HEK293T (cell line): ENCODE measurements around the gene REXO2.

Experiments used
- CTCF ChIA-PET: fragments of 350-600 bp; formaldehyde crosslinking; extraction: SDS; loops from one replicate; lab custom pipeline; 2021; ENCODE audit warnings: antibody characterized with exemption, inconsistent platforms; lab: Yijun Ruan, JAX
- POLR2A ChIA-PET: fragments of 350-600 bp; formaldehyde crosslinking; extraction: SDS; loops from one replicate; lab custom pipeline; 2020; ENCODE audit warnings: antibody characterized with exemption, inconsistent platforms; lab: Yijun Ruan, JAX
- DNase-seq: peaks from one replicate; pipeline ENCODE4 v3.0.0; 2012; ENCODE audit warnings: mixed read lengths; ENCODE audit errors: extremely low spot score
- ARNT ChIP-seq: fragments of 450-650 bp; IDR thresholded peaks from 2 replicates; pipeline ENCODE4 v1.6.1; 2017; ENCODE audit warnings: mild to moderate bottlenecking
- BHLHE40 ChIP-seq: fragments of 450-650 bp; IDR thresholded peaks from 2 replicates; pipeline ENCODE4 v1.6.1; 2016; ENCODE audit warnings: mild to moderate bottlenecking, moderate library complexity, borderline replicate concordance
- CTBP1 ChIP-seq: fragments of 450-650 bp; IDR thresholded peaks from 2 replicates; pipeline ENCODE4 v1.6.1; 2016; ENCODE audit warnings: borderline replicate concordance
- ELF4 ChIP-seq: fragments of 450-650 bp; IDR thresholded peaks from 2 replicates; pipeline ENCODE4 v1.6.1; 2017; ENCODE audit warnings: antibody characterized with exemption
- FOXA1 ChIP-seq: fragments of 450-650 bp; IDR thresholded peaks from 2 replicates; pipeline ENCODE4 v1.6.1; 2016; ENCODE audit warnings: mild to moderate bottlenecking
- FOXK2 ChIP-seq: fragments of 450-650 bp; IDR thresholded peaks from 2 replicates; pipeline ENCODE4 v1.6.1; 2016; ENCODE audit warnings: mild to moderate bottlenecking
- FOXM1 ChIP-seq: fragments of 450-650 bp; IDR thresholded peaks from 2 replicates; pipeline ENCODE4 v1.6.1; 2017; ENCODE audit warnings: mild to moderate bottlenecking, borderline replicate concordance
- HDGF ChIP-seq: fragments of 450-650 bp; IDR thresholded peaks from 2 replicates; pipeline ENCODE4 v1.6.1; 2017; ENCODE audit warnings: antibody characterized with exemption, borderline replicate concordance
- L3MBTL2 ChIP-seq: fragments of 450-650 bp; conservative IDR thresholded peaks from 2 replicates; pipeline ENCODE4 v1.6.1; 2016; ENCODE audit warnings: mild to moderate bottlenecking
- LEF1 ChIP-seq: fragments of 450-650 bp; IDR thresholded peaks from 2 replicates; pipeline ENCODE4 v1.6.1; 2017; ENCODE audit warnings: mild to moderate bottlenecking, borderline replicate concordance
- NFRKB ChIP-seq: fragments of 450-650 bp; IDR thresholded peaks from 2 replicates; pipeline ENCODE4 v1.6.1; 2016; ENCODE audit warnings: mild to moderate bottlenecking, moderate library complexity
- PKNOX1 ChIP-seq: fragments of 450-650 bp; IDR thresholded peaks from 2 replicates; pipeline ENCODE4 v1.6.1; 2016
- SP1 ChIP-seq: fragments of 450-650 bp; IDR thresholded peaks from 2 replicates; pipeline ENCODE4 v1.6.1; 2017
- SUZ12 ChIP-seq: fragments of 450-650 bp; IDR thresholded peaks from 2 replicates; pipeline ENCODE4 v1.6.1; 2016; ENCODE audit warnings: mild to moderate bottlenecking
- TARDBP ChIP-seq: fragments of 450-650 bp; IDR thresholded peaks from 2 replicates; pipeline ENCODE4 v1.6.1; 2016
- ZNF384 ChIP-seq: fragments of 450-650 bp; IDR thresholded peaks from 2 replicates; pipeline ENCODE4 v1.6.1; 2016

The REXO2 gene

GRCh38 chr11:114416441-114416961 is 22.8 kb upstream of the REXO2 start:
- TF ChIP-seq NFRKB, result no peak
- TF ChIP-seq ZNF384, result no peak
- TF ChIP-seq PKNOX1, result no peak
- no peak for TF ChIP-seq HDGF
- no peak for TF ChIP-seq SP1
- TF ChIP-seq ELF4, result no peak
- no peak for TF ChIP-seq CTBP1
- ChIA-PET POLR2A (no interaction called here), CTCF (no interaction called here)
- DNase-seq, result no peak

GRCh38 chr11:114426280-114426679 is 13.0 kb upstream of the REXO2 start:
- ChIA-PET POLR2A (no interaction called here), CTCF (no interaction called here)
- no peak for DNase-seq
- TF ChIP-seq BHLHE40, result no peak

- CTCF ChIA-PET, result no interaction called here
- TF ChIP-seq SP1 (no peak), LEF1 (no peak), L3MBTL2 (no peak), BHLHE40 (no peak), ARNT (no peak), NFRKB (no peak), HDGF (no peak), ELF4 (no peak), FOXM1 (no peak), CTBP1 (no peak), FOXK2 (no peak), TARDBP (no peak), ZNF384 (no peak)
- DNase-seq, result no peak
- POLR2A ChIA-PET, result no interaction called here
Observed at GRCh38 chr11:114430290-114430689, 9.0 kb upstream of the REXO2 start.

DNA sequence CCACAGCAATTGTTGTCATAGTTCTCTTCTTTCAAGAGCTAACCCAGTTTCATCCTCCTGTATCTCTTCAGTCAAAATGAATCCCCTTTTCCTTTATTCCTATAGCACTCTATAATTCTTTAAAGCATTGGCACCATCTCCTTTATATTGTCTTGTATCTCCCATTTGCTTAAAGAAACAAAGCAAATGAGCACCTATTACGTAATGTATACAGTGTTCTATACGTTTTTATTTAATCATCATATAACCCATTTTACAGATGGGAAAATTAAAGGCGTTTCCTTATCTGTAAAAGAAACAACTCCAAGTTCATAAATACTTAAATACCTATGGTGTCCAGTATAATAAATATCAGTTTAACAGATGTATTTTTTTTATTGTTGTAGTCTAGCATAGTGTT is 6.4 kb upstream of the REXO2 start:
- POLR2A ChIA-PET, result no interaction called here
- CTCF ChIA-PET, result no interaction called here
- DNase-seq, result no peak
- TF ChIP-seq PKNOX1, result no peak
- TF ChIP-seq LEF1, result no peak
- TF ChIP-seq FOXK2, result no peak
- no peak for TF ChIP-seq L3MBTL2
- TF ChIP-seq SP1, result no peak
- no peak for TF ChIP-seq ZNF384

GRCh38 chr11:114433376-114433775 is 5.9 kb upstream of the REXO2 start:
- TF ChIP-seq ELF4 (no peak), ZNF384 (no peak)
- DNase-seq, result no peak
- CTCF ChIA-PET, result no interaction called here
- POLR2A ChIA-PET, result no interaction called here

- POLR2A ChIA-PET, result interaction anchor here (0.9 kb wide), 1 partner anchor 39 kb away, joined by 3 read pairs; no protein-coding TSS in a partner anchor
- no peak for TF ChIP-seq FOXA1
- TF ChIP-seq ELF4, result no peak
- TF ChIP-seq ARNT, result no peak
- TF ChIP-seq BHLHE40, result no peak
- no peak for TF ChIP-seq SP1
- TF ChIP-seq CTBP1, result no peak
- TF ChIP-seq ZNF384, result no peak
- TF ChIP-seq SUZ12, result no peak
- TF ChIP-seq PKNOX1, result no peak
- no peak for TF ChIP-seq HDGF
- no peak for TF ChIP-seq TARDBP
- no peak for TF ChIP-seq FOXK2
- no peak for TF ChIP-seq NFRKB
- no peak for TF ChIP-seq L3MBTL2
- DNase-seq, result no peak
- CTCF ChIA-PET, result no interaction called here
Observed at GRCh38 chr11:114438303-114438702, 964 bp upstream of the REXO2 start.

DNA sequence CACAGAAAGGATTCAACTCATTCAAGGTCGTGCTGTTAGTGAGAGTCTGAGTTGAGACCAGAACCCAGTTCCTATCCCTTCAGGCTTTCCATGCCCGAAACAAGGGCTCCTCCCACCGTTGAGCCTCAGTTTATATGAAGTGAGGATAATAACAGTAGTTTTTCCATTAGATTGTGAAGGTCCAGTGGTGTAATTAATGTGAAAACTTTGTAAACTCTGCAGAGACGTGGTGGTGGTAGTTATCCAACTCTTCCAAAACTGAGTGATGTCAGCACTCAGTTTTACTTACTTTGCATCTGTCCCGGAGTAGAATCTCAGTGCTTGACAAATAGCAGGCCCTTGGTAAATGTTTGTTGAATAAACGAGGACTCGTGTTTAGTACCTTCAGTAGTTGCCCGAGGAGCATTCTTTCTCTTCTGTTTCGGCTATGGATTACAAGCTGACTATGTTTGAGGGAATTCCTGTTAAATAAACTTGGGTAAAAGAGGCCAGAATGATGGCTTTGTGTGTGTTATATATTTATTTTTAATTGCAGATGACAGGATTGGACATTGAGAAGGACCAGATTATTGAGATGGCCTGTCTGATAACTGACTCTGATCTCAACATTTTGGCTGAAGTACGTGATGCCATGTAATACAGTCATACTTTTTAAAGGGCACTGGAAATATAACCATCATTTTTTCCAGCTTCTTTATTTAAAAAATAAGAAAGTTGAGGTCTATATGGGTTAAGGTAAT is 1.0 kb downstream of the REXO2 start:
- no peak for TF ChIP-seq ARNT
- TF ChIP-seq SUZ12, result no peak
- TF ChIP-seq FOXA1, result no peak
- no peak for TF ChIP-seq SP1
- peak; percentile 11 for DNase-seq
- ChIA-PET CTCF (no interaction called here), POLR2A (no interaction called here)
